GM18526 (cell line): ENCODE results near the gene NRSN2.

Experiments
- POLR2A ChIP-seq: IDR thresholded peaks from 3 replicates; pipeline ENCODE4 v1.6.1; 2011; ENCODE audit not compliant: insufficient read length; ENCODE audit errors: extremely low read depth

NRSN2 gene

GRCh38 chr20:362271-363254 lies 15.7 kb downstream of the NRSN2 start:
- TF ChIP-seq POLR2A = no peak

- TF ChIP-seq POLR2A = no peak
Measured at GRCh38 chr20:363319-364078, 16.6 kb downstream of the NRSN2 start.

GRCh38 chr20:364905-365794 lies 18.2 kb downstream of the NRSN2 start:
- no peak for TF ChIP-seq POLR2A

GRCh38 chr20:366041-366718 lies 19.3 kb downstream of the NRSN2 start:
- TF ChIP-seq POLR2A = no peak

- no peak for TF ChIP-seq POLR2A
Measured at GRCh38 chr20:366719-367485, 20.0 kb downstream of the NRSN2 start.

GRCh38 chr20:367486-367887 lies 20.6 kb downstream of the NRSN2 start:
- TF ChIP-seq POLR2A = no peak

- no peak for TF ChIP-seq POLR2A
Measured at GRCh38 chr20:368915-369314, 22.0 kb downstream of the NRSN2 start.

GRCh38 chr20:370151-370600 lies 23.3 kb downstream of the NRSN2 start:
- TF ChIP-seq POLR2A = no peak

- TF ChIP-seq POLR2A = no peak
Measured at GRCh38 chr20:370977-371754, 24.3 kb downstream of the NRSN2 start.

GRCh38 chr20:371755-372542 lies 25.0 kb downstream of the NRSN2 start:
- TF ChIP-seq POLR2A = no peak

- TF ChIP-seq POLR2A = no peak
Measured at GRCh38 chr20:373171-373890, 26.4 kb downstream of the NRSN2 start.
